ENCODE results near the gene SH3BP5L.

Gene SH3BP5L

DNA sequence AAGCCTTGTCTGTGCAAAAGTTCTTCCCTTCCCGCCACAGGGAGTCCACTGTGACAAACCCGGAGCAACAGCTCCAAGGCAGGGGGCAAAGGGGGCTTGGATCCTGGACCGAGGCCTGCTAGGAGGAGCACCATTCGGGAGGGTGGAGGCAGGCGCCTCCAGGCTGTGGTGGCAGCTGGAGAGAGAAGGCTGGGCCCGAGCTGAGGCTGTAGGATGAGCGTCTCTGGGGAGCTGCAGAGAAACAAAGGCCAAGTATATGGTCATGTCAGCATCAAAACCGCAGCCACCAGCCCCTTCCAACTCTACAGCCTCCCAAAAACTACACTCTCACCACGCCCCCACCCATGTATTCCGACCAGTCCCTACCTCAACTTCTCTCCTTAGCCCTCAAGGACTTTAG lies 579 bp downstream of the SH3BP5L start:
- DNase-seq = no peak

- no peak for DNase-seq
Observed at GRCh38 chr1:248824701-248825100, 1.0 kb downstream of the SH3BP5L start.

- DNase-seq = no peak
Observed at GRCh38 chr1:248824301-248824700, 1.4 kb downstream of the SH3BP5L start.

DNA sequence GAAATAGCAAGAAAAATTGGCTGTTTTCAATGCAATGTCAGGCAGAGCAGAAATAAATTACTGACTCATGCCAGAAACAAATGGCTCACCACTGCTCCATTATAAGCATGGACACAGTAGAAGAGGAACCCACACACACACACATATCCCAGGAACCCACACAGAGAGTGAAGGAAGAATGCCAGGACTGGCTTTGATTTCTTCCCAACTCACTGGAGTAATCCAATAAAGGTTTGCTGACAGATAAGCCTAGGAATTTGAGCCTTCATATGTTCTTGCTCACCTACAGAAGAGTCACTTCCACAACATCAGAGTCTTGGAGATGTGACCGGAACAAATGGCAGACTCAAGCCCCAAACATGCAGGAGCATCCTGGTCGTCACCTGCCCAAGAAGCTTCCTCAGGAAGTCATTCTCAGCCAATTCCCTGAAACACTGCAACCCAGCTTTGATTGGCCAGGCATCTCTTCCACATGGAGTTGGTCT lies 2.2 kb downstream of the SH3BP5L start:
- no peak for DNase-seq

DNA sequence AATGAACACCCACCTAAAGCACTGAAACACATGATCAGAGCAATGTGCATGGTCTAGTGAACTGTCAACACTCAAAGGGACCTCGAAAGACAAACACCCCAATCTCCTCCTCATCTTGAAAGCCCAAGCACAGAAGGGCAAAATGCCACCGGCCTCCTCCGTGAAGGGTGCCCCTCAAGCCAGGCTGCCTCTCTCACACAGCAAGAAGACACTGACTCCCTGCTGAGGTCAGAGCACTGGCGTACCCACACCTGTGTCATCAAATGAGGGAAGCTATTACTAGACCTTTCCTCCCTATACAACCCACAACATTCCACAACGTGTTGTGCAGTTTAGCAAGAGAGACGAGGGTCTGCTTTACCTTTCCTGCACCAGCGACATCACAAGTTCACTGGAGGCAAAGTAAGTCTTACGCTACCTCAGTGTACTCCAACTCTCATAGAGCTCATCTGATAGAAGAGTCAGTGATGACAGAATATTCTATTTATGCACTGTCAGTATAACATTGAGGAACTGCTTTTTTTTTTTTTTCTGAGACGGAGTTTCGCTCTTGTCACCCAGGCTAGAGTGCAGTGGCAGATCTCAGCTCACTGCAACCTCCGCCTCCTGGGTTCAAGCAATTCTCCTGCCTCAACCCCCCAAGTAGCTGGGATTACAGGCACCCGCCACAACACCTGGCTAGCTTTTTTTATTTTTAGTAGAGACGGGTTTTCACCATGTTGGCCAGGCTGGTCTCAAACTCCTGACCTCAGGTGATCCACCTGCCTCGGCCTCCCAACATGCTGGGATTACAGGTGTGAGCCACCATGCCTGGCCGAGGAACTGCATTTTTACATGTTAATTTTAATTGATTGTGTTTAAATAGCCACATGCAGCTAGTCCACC lies 3.3 kb downstream of the SH3BP5L start:
- no peak for DNase-seq

DNA sequence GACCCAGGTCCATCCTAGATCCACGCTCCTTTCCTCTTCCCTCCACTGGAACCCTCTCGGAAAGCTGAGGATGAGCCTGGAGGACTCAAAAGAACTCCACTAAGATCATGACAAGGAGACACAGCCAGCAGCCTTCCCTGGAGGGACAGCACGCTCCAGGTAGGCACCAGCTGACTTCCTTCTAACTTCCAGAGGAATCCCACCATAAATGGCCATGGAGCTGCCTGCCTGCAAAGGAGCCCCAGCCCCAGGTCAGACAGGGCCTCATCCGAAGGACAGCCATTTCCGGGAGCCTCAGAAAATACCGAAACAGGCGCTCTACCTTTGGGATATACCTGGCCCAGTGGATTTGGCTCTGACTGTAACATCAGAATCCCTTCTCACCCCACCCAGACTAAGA lies 4.1 kb downstream of the SH3BP5L start:
- no peak for DNase-seq

DNA sequence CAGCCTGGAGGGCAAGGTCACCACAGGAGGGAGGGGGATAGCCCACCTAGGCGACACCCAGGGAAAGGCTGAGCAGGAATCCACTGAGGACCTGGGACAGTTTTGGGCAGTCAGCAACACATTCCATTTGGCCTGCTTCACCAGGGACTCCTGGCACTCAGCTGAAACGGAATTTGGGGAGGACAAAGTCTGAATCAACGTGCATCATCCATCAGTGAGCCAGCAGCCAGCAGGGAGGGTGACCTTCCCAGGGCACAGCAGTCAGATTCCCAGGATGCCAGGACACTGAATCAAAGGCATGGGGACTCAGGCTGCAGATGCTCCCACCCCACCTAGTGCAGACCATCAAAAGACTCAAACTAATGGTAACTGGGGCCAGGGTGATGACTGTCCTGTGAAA lies 4.6 kb downstream of the SH3BP5L start:
- DNase-seq = no peak

DNA sequence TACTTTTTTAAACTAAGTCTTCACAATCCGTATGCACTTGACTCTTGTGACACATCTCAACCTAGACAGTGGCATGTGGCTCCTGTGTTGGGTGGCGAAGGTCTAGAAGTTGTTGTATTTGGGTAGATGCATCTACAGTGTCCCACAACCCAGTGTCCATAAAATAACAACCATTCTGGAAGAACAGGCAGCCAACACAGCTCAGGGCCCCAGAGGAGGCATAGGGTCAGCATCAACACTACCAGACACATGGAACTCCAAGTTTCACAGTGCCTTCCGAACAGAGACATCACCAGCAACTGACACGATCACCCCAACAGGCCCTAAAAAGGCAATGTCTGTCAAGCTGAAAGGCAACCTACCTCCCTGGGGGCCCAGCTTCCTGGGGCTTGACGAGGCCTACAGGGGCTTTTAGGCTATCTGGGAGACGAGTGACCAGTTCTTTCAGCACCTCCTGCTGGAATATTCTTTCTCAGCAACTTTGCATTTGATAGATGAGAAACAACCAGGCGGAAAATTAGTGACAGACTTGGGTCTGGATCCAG lies 5.6 kb downstream of the SH3BP5L start:
- DNase-seq = no peak

DNA sequence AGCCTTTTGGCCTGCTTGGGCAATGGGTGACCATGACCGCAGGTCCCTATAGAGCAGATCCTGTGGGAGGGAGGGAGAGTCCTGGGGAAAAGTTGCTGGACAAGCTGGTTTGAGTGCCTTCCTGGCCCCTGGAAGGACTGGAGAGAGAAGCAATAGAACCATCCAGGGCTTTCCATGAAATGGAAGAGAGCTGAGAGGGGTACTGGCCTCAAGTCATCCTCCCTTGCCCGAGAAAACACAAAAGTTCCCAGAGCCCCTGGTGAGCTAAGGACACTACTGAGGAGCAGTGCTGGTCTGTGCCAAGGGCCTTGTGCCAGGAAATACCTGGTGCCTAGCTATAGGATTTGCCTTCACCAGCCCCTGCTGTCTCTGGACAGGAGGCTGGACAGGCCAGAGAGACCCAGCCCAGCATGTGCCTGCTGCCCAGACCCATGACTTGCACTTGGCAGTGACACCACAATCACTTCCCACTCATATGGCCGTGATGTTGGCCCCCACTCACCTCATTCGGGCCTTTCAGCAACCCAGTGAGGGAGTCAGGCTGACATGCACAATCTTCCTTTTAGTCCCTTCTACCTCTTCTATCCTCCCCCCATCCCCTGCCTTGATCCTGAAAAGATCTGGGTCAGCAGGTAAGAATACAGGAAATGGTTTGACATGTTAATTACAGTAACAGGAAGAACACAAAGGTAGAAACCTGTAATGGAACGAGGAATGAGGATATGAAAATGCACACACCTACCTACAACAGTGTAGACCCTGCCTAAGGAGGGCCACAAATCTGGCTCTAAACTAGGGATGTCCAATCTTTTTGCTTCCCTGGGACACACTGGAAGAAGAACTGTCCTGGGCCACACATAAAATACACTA lies 7.0 kb downstream of the SH3BP5L start:
- DNase-seq = no peak

- DNase-seq = no peak
Observed at GRCh38 chr1:248817065-248817464, 8.7 kb downstream of the SH3BP5L start.

DNA sequence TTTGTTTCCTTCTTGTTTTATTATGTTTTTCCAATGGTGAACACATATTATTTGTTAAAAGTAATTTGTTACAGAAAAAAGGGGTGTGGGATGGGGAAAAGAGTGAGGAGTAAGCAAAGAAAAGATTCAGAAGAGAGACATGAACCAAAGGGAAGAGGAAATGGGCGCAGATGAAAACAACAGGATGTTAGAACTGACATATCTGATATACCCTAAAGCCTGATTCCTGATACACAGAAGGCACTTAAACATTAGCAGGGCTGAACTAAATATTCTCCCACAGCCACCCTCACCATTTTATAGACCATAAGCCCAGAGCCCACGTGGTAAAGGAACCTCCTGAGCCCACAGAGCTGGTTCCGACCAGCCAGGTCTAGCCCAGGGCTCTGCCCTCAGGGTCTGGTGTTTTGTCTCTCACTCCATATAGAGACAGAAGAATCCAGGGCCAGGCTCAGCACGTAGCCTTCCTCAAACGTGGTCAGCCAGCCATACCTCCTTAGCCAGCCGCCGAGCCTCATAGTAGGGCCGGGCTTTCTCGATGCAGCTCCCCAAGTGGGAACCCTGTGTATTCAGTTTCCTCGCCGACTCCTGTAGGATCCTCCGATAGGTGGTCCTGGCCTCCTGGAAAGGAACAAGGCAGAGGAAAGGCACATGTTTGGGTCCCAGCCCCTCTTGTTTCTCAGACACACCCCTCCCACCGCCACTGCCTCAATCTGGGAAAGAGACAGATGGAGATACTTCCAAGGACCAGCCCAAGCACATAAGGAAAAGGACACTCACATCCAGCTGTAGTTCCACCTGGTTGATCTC lies 9.5 kb downstream of the SH3BP5L start:
- DNase-seq = no peak

DNA sequence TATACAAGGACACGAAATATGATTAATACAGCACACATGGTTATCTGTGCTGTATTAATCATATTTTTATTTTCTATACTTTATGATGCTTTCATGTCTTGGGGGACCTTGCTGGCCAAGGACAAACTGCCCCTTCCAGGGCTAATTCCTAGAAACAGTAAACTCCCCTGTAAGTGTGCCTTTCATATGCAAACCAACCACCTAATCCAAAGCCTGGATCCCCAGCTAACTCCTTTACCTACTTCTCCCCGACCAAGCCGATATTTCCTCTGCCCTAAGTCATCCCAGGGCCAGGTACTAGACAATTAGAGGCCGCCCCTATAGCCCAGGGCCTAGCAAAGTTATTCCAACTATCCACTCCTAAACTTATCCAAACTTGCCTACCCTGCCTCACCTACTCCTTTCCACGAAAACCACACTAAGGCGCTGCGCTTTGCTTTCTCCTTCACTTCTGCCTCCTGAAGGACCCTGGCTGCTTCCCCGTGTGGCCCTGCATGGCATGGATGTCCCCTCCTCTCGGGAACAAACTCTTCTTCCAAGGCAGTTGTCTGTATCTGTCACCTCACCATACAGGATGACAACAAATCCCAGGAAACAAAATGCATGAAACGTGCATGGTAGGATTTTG lies 10.2 kb downstream of the SH3BP5L start:
- no peak for DNase-seq

DNA sequence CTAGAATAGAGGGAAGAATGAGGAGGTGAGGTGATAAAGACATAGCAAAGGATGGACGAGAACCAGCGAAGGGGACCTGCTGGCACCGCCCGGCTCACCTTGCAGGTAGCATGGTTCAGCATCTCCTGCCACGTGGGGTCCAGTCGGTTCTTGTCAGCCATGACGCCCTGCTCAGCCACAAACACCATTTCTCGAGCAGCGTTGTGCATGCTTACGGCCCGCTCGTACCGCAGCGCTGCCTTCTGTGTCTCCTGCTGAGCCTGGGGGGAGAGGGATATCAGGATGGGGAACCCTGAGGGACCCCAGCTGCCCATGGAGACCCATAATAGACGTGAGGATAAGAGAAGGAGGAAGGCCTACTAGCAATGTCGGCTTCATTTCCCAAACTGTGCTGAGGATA lies 11.4 kb downstream of the SH3BP5L start:
- DNase-seq = no peak

GRCh38 chr1:248813546-248813945 lies 12.2 kb downstream of the SH3BP5L start:
- no peak for DNase-seq

- DNase-seq = no peak
Observed at GRCh38 chr1:248812736-248813425, 12.8 kb downstream of the SH3BP5L start.

DNA sequence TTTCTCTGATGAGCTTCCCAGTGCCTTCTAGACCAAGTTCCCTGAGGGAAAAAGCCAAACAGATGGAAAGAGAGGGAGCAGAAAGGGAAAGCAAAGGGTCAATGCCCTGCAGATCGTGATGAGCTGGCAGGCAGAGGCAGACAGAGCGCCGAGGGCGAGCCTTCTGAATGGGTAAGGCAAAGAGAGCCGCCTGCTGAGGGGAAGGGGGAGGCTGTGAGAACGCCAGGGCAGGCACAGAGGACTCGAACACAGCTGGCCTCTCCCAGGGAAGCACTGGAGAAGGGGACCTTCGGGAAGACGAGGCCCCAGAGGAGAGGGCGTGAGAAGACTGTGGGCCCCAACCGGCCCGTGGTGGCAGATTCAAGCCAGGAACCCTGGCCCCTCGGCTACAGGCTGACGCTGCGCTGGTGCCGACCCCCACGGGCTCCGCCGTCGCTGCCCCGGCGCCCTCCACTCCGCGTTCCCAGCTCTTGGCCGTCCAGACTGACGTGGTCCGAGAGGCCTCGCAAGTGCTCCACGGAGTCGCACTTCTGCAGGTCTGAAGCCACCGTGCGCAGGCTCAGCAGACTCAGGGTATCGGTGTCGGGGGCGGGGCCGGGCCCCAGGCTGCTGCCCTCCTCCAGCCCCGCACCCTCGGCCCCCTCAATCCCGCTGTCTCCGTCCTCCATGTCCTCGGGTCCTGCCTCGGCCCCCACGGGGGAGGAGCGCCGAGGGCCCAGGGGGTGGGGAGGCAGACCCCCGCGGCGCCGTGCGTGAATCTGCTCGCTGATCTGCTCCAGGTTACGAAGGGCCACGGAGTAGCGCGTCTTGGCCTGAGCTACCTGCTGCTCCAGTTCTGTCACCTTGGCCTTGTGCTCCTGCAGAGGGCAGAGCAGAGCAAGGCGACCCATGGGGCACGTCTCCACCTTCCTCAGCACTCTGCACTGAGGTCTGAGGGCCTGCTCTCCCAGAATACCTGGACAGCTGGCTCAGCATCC lies 13.9 kb downstream of the SH3BP5L start:
- no peak for DNase-seq

DNA sequence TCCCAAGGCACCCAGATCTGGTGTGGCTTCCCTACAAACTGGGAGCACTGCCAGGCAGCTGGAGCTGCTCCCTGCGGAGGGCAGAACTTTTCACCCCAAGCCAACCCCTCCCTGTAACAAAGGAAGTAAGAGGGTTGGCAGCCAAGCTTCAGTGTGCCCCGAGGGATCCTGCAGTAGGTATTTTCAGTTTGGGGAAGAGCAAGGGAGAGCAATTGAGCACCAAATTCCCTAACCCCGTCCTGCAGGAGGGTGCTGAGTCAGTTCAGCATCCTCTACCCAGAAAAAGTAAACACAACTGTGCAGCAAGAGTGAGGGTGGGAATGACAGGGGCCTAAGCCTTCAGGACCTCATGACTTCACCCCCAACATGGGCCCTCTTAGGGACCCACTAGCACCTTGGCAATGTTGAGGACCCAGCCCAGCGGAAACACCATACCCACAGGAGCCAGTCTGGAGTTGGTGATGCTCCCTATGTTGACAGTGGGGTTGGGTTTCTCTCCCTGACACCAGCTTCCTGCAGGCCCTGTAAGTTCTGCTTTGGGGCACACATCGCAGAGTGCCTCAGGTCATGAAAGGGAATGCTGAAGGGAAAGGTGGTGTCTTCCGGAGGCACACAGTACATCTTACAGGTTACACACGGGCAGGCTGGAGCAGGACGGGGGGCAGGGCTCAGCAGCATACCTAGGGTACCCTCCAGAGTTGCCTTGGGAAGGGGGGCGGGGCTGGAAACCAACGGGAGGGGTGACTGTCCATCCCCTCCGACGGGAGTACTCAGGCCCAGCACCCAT lies 14.8 kb downstream of the SH3BP5L start:
- no peak for DNase-seq

- DNase-seq = no peak
Observed at GRCh38 chr1:248810000-248810726, 15.6 kb downstream of the SH3BP5L start.

- DNase-seq = no peak
Observed at GRCh38 chr1:248808876-248809275, 16.8 kb downstream of the SH3BP5L start.
